NCI-H1694 (cell line): ENCODE measurements around the gene SIRT6.
"Not testable (repeated sequence)": the region's sequence is repeated elsewhere in the genome, so short reads cannot be mapped to it uniquely, and the experiment has no call there.

ENCODE experiments used
- DNase-seq: peaks from one replicate; lab custom pipeline; 2025; lab: John Stamatoyannopoulos, UW

SIRT6 gene

GRCh38 chr19:4199699-4200293, 17.4 kb upstream of the SIRT6 start:
- DNase-seq, result no peak

GRCh38 chr19:4198467-4199126, 16.2 kb upstream of the SIRT6 start:
- no peak for DNase-seq

GRCh38 chr19:4197625-4198466, 15.5 kb upstream of the SIRT6 start:
- DNase-seq, result no peak

- DNase-seq, result no peak
These were observed 14.9 kb upstream of the SIRT6 start for GRCh38 chr19:4197228-4197624.

- DNase-seq, result no peak
These were observed 14.3 kb upstream of the SIRT6 start for GRCh38 chr19:4196587-4197148.

- no peak for DNase-seq
These were observed 13.6 kb upstream of the SIRT6 start for GRCh38 chr19:4196009-4196408.

GRCh38 chr19:4194353-4194752, 12.0 kb upstream of the SIRT6 start:
- no peak for DNase-seq

GRCh38 chr19:4192537-4192936, 10.2 kb upstream of the SIRT6 start:
- DNase-seq, result not testable (repeated sequence)

GRCh38 chr19:4189641-4190040, 7.3 kb upstream of the SIRT6 start:
- no peak for DNase-seq

- DNase-seq, result no peak
These were observed 5.2 kb upstream of the SIRT6 start for GRCh38 chr19:4187313-4188122.

GRCh38 chr19:4186087-4186993, 4.0 kb upstream of the SIRT6 start:
- DNase-seq, result peak; percentile 77

GRCh38 chr19:4185413-4186086, 3.2 kb upstream of the SIRT6 start:
- no peak for DNase-seq

- DNase-seq, result no peak
These were observed 2.5 kb upstream of the SIRT6 start for GRCh38 chr19:4184718-4185352.

- no peak for DNase-seq
These were observed 1.8 kb upstream of the SIRT6 start for GRCh38 chr19:4183967-4184717.

- no peak for DNase-seq
These were observed 1.3 kb downstream of the SIRT6 start for GRCh38 chr19:4181053-4181508.

GRCh38 chr19:4178990-4179389, 3.4 kb downstream of the SIRT6 start:
- DNase-seq, result no peak

GRCh38 chr19:4177146-4177545, 5.2 kb downstream of the SIRT6 start:
- DNase-seq, result no peak

- DNase-seq, result no peak
These were observed 6.8 kb downstream of the SIRT6 start for GRCh38 chr19:4175669-4175931.
